Neuronal stem cell (in vitro differentiated cells): ENCODE data around the gene ATOH1.

Experiments
- DNase-seq: peaks from one replicate; pipeline ENCODE4 v3.0.0-alpha.2; 2013; ENCODE audit warnings: low spot score
- H2AFZ ChIP-seq: one replicate; pipeline ENCODE4 v1.6.1; 2013; ENCODE audit warnings: mild to moderate bottlenecking, low read length, inconsistent platforms
- H2AK5ac ChIP-seq: 2 replicates; pipeline ENCODE4 v1.6.1; 2013; ENCODE audit warnings: low read depth, mild to moderate bottlenecking, inconsistent platforms, low read length, moderate library complexity, mixed read lengths
- H2BK120ac ChIP-seq: 2 replicates; pipeline ENCODE4 v1.6.1; 2013; ENCODE audit warnings: low read depth, mild to moderate bottlenecking, inconsistent platforms, low read length, moderate library complexity, mixed read lengths
- H2BK12ac ChIP-seq: one replicate; pipeline ENCODE4 v1.6.1; 2013; ENCODE audit warnings: low read length, inconsistent platforms
- H2BK15ac ChIP-seq: 2 replicates; pipeline ENCODE4 v1.6.1; 2013; ENCODE audit warnings: mild to moderate bottlenecking, low read length, inconsistent platforms, mixed read lengths
- H2BK5ac ChIP-seq: one replicate; pipeline ENCODE4 v1.6.1; 2013; ENCODE audit warnings: inconsistent platforms, mild to moderate bottlenecking, low read length, moderate library complexity
- H3K14ac ChIP-seq: one replicate; pipeline ENCODE4 v1.6.1; 2013; ENCODE audit warnings: low read length, inconsistent platforms
- H3K18ac ChIP-seq: 2 replicates; pipeline ENCODE4 v1.6.1; 2013; ENCODE audit warnings: low read length, inconsistent platforms
- H3K23ac ChIP-seq: 2 replicates; pipeline ENCODE4 v1.6.1; 2013; ENCODE audit warnings: low read depth, mild to moderate bottlenecking, mixed read lengths, low read length, inconsistent platforms; ENCODE audit not compliant: poor library complexity
- H3K27ac ChIP-seq: replicated peaks from 3 replicates; pipeline ENCODE4 v1.5.1; 2013; ENCODE audit warnings: low read length, inconsistent platforms
- H3K27me3 ChIP-seq, 3 experiments: 2 replicates each; pipeline ENCODE4 v1.6.1; 2013; ENCODE audit warnings: low read length in 3 of 3, mild to moderate bottlenecking in 2 of 3, inconsistent platforms in 1 of 3, low read depth in 1 of 3, mixed read lengths in 1 of 3, moderate library complexity in 1 of 3; ENCODE audit not compliant: control insufficient read depth in 3 of 3, insufficient read depth in 3 of 3
- H3K36me3 ChIP-seq, 2 donors: replicated peaks in 1 of 2; 2 replicates each; pipeline ENCODE4 v1.6.1; 2013; ENCODE audit warnings: low read length in 2 of 2; ENCODE audit not compliant: control insufficient read depth in 2 of 2, insufficient read depth in 2 of 2
- H3K4ac ChIP-seq: 2 replicates; pipeline ENCODE4 v1.6.1; 2013; ENCODE audit warnings: inconsistent platforms, mild to moderate bottlenecking, low read length, moderate library complexity
- H3K4me1 ChIP-seq, 2 donors: 1 replicate in 1 of 2; 2 replicates in 1 of 2; pipeline ENCODE4 v1.6.1; 2013; ENCODE audit warnings: low read length in 2 of 2, low read depth in 1 of 2; ENCODE audit not compliant: control insufficient read depth in 2 of 2, insufficient read depth in 1 of 2
- H3K4me2 ChIP-seq: one replicate; pipeline ENCODE4 v1.6.1; 2013; ENCODE audit warnings: mild to moderate bottlenecking, low read length, inconsistent platforms; ENCODE audit not compliant: insufficient read depth, poor library complexity, severe bottlenecking
- H3K4me3 ChIP-seq, 2 donors: 2 replicates each; pipeline ENCODE4 v1.5.1; 2013; ENCODE audit warnings: low read length in 2 of 2, mild to moderate bottlenecking in 2 of 2, inconsistent platforms in 1 of 2, moderate library complexity in 1 of 2
- H3K79me1 ChIP-seq: one replicate; pipeline ENCODE4 v1.6.1; 2013; ENCODE audit warnings: low read depth, mild to moderate bottlenecking, inconsistent platforms, low read length, moderate library complexity
- H3K9ac ChIP-seq: one replicate; pipeline ENCODE4 v1.6.1; 2013; ENCODE audit warnings: mild to moderate bottlenecking, low read depth, low read length, inconsistent platforms; ENCODE audit not compliant: poor library complexity
- H3K9me3 ChIP-seq, 2 donors: replicated peaks in 1 of 2; 2 replicates each; pipeline versions ENCODE3 to v1.6.1; 2013; ENCODE audit warnings: low read length in 2 of 2, mild to moderate bottlenecking in 2 of 2, inconsistent platforms in 1 of 2, low read depth in 1 of 2, mixed read lengths in 1 of 2, moderate library complexity in 1 of 2; ENCODE audit not compliant: control insufficient read depth in 2 of 2, insufficient read depth in 1 of 2
- H4K8ac ChIP-seq: one replicate; pipeline ENCODE4 v1.6.1; 2013; ENCODE audit warnings: low read depth, mild to moderate bottlenecking, inconsistent platforms, low read length, moderate library complexity
- H4K91ac ChIP-seq: one replicate; pipeline ENCODE4 v1.6.1; 2013; ENCODE audit warnings: low read length, low read depth, mild to moderate bottlenecking, inconsistent platforms; ENCODE audit not compliant: poor library complexity
- WGBS, 2 donors: extraction: QIAGEN DNeasy Blood & Tissue Kit; methylation state at CpG; one replicate each; pipeline ENCODE4 v1.1.7; 2013; ENCODE audit warnings: missing lambda C conversion rate in 2 of 2, mixed read lengths in 1 of 2; ENCODE audit not compliant: insufficient read length in 2 of 2, insufficient replicate concordance in 1 of 2; ENCODE audit errors: extremely low coverage in 2 of 2; 5-methylcytosine and 5-hydroxymethylcytosine counted together

ATOH1 gene

GRCh38 chr4:93809773-93810172, 18.8 kb upstream of the ATOH1 start:
- Histone ChIP-seq H3K9me3 (no peaks in the 10 kb centered on the region), H3K27me3 (peaks cover 0 to 3% (median 0%) of the 10 kb centered on the region in 3 experiments), H3K18ac (no peak overlapping the region), H3K79me1 (no peaks in the 10 kb centered on the region), H2BK12ac (no peak overlapping the region), H3K4me3 (no peak overlapping the region), H3K27ac (no peak overlapping the region), H2BK120ac (no peak overlapping the region), H3K36me3 (no peaks in the 10 kb centered on the region), H3K14ac (no peak overlapping the region), H2AK5ac (no peak overlapping the region), H3K4me1 (no peaks in the 10 kb centered on the region), H3K9ac (no peak overlapping the region), H2BK15ac (no peak overlapping the region), H4K91ac (no peak overlapping the region), H3K4ac (no peak overlapping the region), H3K23ac (no peak overlapping the region), H2AFZ (no peak overlapping the region), H3K4me2 (no peak overlapping the region), H2BK5ac (no peak overlapping the region), H4K8ac (no peak overlapping the region)
- DNase-seq: no peak
- no CpG with 5 or more reads among the region's 4 CpGs for WGBS, 2 donors

GRCh38 chr4:93810340-93810992, 18.1 kb upstream of the ATOH1 start:
- Histone ChIP-seq H3K27me3 (peaks cover 0 to 3% (median 0%) of the 10 kb centered on the region in 3 experiments), H3K18ac (no peak overlapping the region), H3K4me3 (no peak overlapping the region), H3K4ac (no peak overlapping the region), H3K79me1 (no peaks in the 10 kb centered on the region), H4K8ac (no peak overlapping the region), H2AK5ac (no peak overlapping the region), H3K4me1 (no peaks in the 10 kb centered on the region), H4K91ac (no peak overlapping the region), H3K14ac (no peak overlapping the region), H3K36me3 (no peaks in the 10 kb centered on the region), H2BK15ac (no peak overlapping the region), H2BK12ac (no peak overlapping the region), H3K4me2 (no peak overlapping the region), H3K23ac (no peak overlapping the region), H3K9me3 (no peaks in the 10 kb centered on the region), H3K9ac (no peak overlapping the region), H3K27ac (no peak overlapping the region), H2AFZ (no peak overlapping the region), H2BK5ac (no peak overlapping the region), H2BK120ac (no peak overlapping the region)
- no CpG with 5 or more reads among the region's 5 CpGs for WGBS, 2 donors
- DNase-seq: no peak

GRCh38 chr4:93813092-93813491, 15.5 kb upstream of the ATOH1 start:
- no peaks in the 10 kb centered on the region for H3K4me1 ChIP-seq
- H3K9me3 ChIP-seq: no peaks in the 10 kb centered on the region
- no peak overlapping the region for H2AFZ ChIP-seq
- no peak overlapping the region for H2BK15ac ChIP-seq
- DNase-seq: no peak
- no peak overlapping the region for H3K4me2 ChIP-seq
- H3K9ac ChIP-seq: no peak overlapping the region
- H3K27me3 ChIP-seq: peaks cover 0 to 3% (median 0%) of the 10 kb centered on the region in 3 experiments
- H2AK5ac ChIP-seq: no peak overlapping the region
- no peak overlapping the region for H2BK12ac ChIP-seq
- H4K91ac ChIP-seq: no peak overlapping the region
- H3K18ac ChIP-seq: no peak overlapping the region
- H3K4ac ChIP-seq: no peak overlapping the region
- H2BK120ac ChIP-seq: no peak overlapping the region
- H3K27ac ChIP-seq: no peak overlapping the region
- H3K79me1 ChIP-seq: no peaks in the 10 kb centered on the region
- no peaks in the 10 kb centered on the region for H3K36me3 ChIP-seq
- no peak overlapping the region for H4K8ac ChIP-seq
- WGBS, 2 donors: no CpG with 5 or more reads among the region's 2 CpGs
- H3K4me3 ChIP-seq: no peak overlapping the region
- no peak overlapping the region for H3K14ac ChIP-seq
- H3K23ac ChIP-seq: no peak overlapping the region
- H2BK5ac ChIP-seq: no peak overlapping the region

- Histone ChIP-seq H3K23ac (no peak overlapping the region), H2BK5ac (no peak overlapping the region), H3K9me3 (no peaks in the 10 kb centered on the region), H3K4ac (no peak overlapping the region), H2AK5ac (no peak overlapping the region), H3K14ac (no peak overlapping the region), H2AFZ (peak overlapping the region; percentile 38), H3K4me3 (no peak overlapping the region), H4K8ac (no peak overlapping the region), H3K4me1 (no peaks in the 10 kb centered on the region), H3K36me3 (no peaks in the 10 kb centered on the region), H3K27me3 (no peaks in the 10 kb centered on the region), H3K27ac (no peak overlapping the region), H3K79me1 (no peaks in the 10 kb centered on the region), H2BK12ac (no peak overlapping the region), H3K18ac (no peak overlapping the region), H4K91ac (no peak overlapping the region), H3K4me2 (no peak overlapping the region), H2BK120ac (no peak overlapping the region), H3K9ac (no peak overlapping the region), H2BK15ac (no peak overlapping the region)
- WGBS, 2 donors: no CpG with 5 or more reads among the region's 3 CpGs
- no peak for DNase-seq
These were observed 14.4 kb upstream of the ATOH1 start for GRCh38 chr4:93814141-93814540.
